ENCODE data around the gene CRISPLD2.

CRISPLD2 gene

DNA sequence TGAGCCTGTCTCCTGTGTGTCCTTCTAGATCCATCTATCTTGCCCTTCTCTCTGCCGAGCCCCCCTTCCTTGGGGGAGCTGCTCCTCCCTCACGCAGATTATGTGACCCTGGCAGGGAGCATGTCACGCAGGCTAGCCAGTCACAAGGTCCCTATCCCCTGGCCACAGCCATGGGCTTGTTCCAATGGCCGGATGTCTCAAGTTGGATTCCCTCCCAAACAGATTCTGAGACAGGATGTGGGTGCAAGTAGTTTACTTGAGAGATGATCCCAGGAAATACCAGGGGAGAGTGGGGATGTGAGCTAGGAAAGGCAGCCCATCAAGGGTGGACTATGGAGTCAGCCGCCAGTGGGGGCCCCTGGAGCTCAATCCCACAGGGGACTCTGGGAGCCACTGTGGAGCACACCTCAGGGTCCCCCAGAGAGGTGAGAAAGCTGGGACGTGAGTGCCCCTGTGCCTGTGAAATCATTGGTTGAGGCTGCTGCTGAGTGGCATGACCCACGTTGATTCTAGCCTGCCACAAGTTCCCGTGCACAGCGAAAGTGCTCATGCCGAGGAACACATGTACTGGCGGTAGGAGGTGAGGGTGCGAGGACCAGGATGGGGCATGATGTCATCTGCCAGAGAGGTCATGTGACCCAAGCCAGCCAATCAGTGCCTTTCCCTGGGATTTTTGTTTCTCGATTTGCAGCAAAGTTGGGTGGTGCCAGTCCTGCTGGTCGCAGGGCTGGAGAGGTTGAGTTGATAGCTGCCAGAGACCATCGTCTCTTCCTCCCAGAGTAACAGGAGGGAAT is 6.4 kb upstream of the CRISPLD2 start:
- Histone ChIP-seq H3K4me1 (ENCODE audit: control insufficient read depth, insufficient read depth, low read length, poor library complexity, severe bottlenecking) (no peaks in the 10 kb centered on the region), H3K36me3 (ENCODE audit: control insufficient read depth, insufficient read depth, low read length) (no peaks in the 10 kb centered on the region), H3K4me3 (ENCODE audit: extremely low read depth, insufficient read depth, low read length, poor library complexity, severe bottlenecking) (no peak overlapping the region), H3K9me3 (ENCODE audit: control insufficient read depth, low read length) (no peaks in the 10 kb centered on the region), H3K27ac (ENCODE audit: low read depth, low read length, severe bottlenecking) (no peak overlapping the region)
- 83 to 91% methylated on average over 12 to 13 of the region's 15 CpGs for WGBS, 2 experiments (ENCODE audit: insufficient coverage in 2 of 2)

DNA sequence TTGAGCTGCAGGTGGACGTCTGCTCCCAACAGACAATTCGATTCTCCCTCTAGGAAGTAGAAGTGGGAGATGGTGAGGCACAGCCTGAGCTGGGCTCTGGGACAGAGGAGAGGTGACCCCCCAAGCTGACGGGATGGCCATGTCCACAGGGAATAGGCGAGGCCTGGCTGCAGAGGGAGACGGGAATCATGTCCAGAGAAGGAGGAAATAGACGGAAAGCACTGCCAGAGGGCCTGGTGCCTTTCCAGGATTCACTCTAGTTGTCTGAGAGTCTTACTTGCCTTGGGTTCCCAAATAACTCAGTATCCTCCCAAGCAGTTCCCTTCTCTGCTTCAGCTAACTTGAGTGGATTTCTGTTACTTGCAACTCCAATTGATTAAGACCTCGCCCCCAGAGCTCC is 4.3 kb upstream of the CRISPLD2 start:
- Histone ChIP-seq H3K4me3 (ENCODE audit: extremely low read depth, insufficient read depth, low read length, poor library complexity, severe bottlenecking) (no peak overlapping the region), H3K36me3 (ENCODE audit: control insufficient read depth, insufficient read depth, low read length) (no peaks in the 10 kb centered on the region), H3K27ac (ENCODE audit: low read depth, low read length, severe bottlenecking) (no peak overlapping the region), H3K9me3 (ENCODE audit: control insufficient read depth, low read length) (no peaks in the 10 kb centered on the region), H3K4me1 (ENCODE audit: control insufficient read depth, insufficient read depth, low read length, poor library complexity, severe bottlenecking) (peaks cover 5% of the 10 kb centered on the region)
- 72 to 76% methylated on average over 6 to 7 of the region's 7 CpGs for WGBS, 2 experiments (ENCODE audit: insufficient coverage in 2 of 2)

DNA sequence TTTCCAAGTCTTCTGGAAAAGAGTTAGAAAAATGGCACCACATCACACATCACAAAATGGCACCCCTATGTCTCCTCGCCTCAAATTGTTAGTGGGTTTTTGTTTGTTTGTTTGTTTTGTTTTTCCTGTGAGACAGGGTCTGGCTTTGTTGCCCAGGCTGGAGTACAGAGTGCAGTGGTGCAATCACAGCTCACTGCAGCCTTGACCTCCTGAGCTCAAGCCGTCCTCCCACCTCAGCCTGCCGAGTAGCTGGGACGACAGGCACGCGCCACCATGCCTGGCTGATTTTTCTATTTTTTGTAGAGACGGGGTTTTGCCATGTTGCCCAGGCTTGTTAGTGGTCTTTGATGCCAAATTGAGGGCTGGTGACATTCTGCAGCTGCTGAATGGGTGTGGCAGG is 3.8 kb upstream of the CRISPLD2 start:
- no peak overlapping the region for H3K27ac ChIP-seq (ENCODE audit: low read depth, low read length, severe bottlenecking)
- H3K36me3 ChIP-seq (ENCODE audit: control insufficient read depth, insufficient read depth, low read length), result no peaks in the 10 kb centered on the region
- H3K9me3 ChIP-seq (ENCODE audit: control insufficient read depth, low read length), result no peaks in the 10 kb centered on the region
- peaks cover 5% of the 10 kb centered on the region for H3K4me1 ChIP-seq (ENCODE audit: control insufficient read depth, insufficient read depth, low read length, poor library complexity, severe bottlenecking)
- 85 to 98% methylated on average over 5 to 6 of the region's 7 CpGs for WGBS, 2 experiments (ENCODE audit: insufficient coverage in 2 of 2)
- no peak overlapping the region for H3K4me3 ChIP-seq (ENCODE audit: extremely low read depth, insufficient read depth, low read length, poor library complexity, severe bottlenecking)

DNA sequence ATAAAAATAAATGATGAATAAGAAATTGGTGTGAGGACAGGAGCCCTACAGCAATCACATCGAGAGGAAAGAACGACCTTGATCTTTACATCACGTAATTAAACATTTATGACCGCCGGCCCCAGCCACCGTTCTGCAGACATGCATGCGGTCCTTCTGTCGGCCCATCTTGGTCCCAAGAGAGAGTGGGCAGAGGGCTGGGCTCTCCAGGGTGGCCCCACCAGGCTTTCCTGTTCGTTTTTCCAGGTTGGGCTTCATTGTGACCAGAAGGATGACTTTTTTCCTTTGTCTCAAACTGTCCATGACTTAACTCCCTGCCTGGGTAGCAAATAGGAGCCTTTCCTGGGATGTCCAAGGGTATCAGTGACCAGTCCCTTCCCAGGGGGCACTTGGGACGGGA is 3.3 kb upstream of the CRISPLD2 start:
- Histone ChIP-seq H3K9me3 (ENCODE audit: control insufficient read depth, low read length) (no peaks in the 10 kb centered on the region), H3K4me3 (ENCODE audit: extremely low read depth, insufficient read depth, low read length, poor library complexity, severe bottlenecking) (no peak overlapping the region), H3K4me1 (ENCODE audit: control insufficient read depth, insufficient read depth, low read length, poor library complexity, severe bottlenecking) (peaks cover 5% of the 10 kb centered on the region), H3K36me3 (ENCODE audit: control insufficient read depth, insufficient read depth, low read length) (no peaks in the 10 kb centered on the region), H3K27ac (ENCODE audit: low read depth, low read length, severe bottlenecking) (no peak overlapping the region)
- WGBS, 2 experiments (ENCODE audit: insufficient coverage in 2 of 2), result 85 to 92% methylated on average over 9 to 10 of the region's 10 CpGs

DNA sequence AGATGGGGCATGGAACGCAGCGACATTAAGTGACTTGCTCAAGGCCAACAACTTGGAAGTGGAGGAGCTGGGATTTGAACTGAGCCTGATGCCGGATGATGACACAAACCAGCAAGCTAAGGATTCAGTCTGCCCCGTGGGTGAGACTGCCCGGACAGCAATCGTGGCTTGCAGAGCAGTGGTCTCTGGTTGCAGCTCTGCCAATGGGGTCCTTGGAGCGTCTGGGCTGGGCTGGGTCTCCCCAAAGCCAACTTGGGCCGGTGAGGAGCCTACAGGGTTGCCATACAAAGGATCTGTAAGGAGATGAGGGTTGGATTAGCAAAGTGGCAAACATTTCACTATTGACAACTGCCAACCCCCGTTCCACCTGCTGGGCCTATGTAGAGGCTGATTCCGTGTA is 2.6 kb upstream of the CRISPLD2 start:
- 89% methylated on average over 7 to 8 of the region's 10 CpGs for WGBS, 2 experiments (ENCODE audit: insufficient coverage in 2 of 2)

DNA sequence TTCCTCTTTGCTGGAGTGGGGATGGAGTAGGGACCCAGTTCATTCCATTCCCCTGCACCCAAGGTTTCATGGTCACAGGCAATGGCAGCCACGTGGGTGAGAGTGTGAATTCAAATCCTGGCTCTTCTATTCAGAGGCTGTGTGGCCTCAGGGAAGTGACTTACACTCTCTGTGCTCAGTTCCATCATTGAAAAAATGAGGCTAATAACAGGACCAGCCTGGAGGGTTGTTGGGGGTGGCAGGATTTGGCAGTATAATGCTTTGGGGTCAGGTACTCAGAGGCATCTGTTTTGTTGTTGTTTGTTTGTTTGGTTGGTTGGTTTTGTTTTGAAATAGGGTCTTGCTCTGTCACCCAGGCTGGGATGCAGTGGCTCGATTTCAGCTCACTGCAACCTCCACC is 2.2 kb upstream of the CRISPLD2 start:
- no peaks in the 10 kb centered on the region for H3K36me3 ChIP-seq (ENCODE audit: control insufficient read depth, insufficient read depth, low read length)
- H3K4me3 ChIP-seq (ENCODE audit: extremely low read depth, insufficient read depth, low read length, poor library complexity, severe bottlenecking), result no peak overlapping the region
- no peaks in the 10 kb centered on the region for H3K9me3 ChIP-seq (ENCODE audit: control insufficient read depth, low read length)
- H3K27ac ChIP-seq (ENCODE audit: low read depth, low read length, severe bottlenecking), result no peak overlapping the region
- peaks cover 5% of the 10 kb centered on the region for H3K4me1 ChIP-seq (ENCODE audit: control insufficient read depth, insufficient read depth, low read length, poor library complexity, severe bottlenecking)
- 75 to 83% methylated on average over 2 of the region's 2 CpGs for WGBS, 2 experiments (ENCODE audit: insufficient coverage in 2 of 2)

More for the DNA sequence above, 2.6 kb upstream of the CRISPLD2 start:
- H3K4me1 ChIP-seq (ENCODE audit: control insufficient read depth, insufficient read depth, low read length, poor library complexity, severe bottlenecking), result peaks cover 5% of the 10 kb centered on the region
- no peak overlapping the region for H3K4me3 ChIP-seq (ENCODE audit: extremely low read depth, insufficient read depth, low read length, poor library complexity, severe bottlenecking)
- no peaks in the 10 kb centered on the region for H3K36me3 ChIP-seq (ENCODE audit: control insufficient read depth, insufficient read depth, low read length)
- H3K9me3 ChIP-seq (ENCODE audit: control insufficient read depth, low read length), result no peaks in the 10 kb centered on the region
- H3K27ac ChIP-seq (ENCODE audit: low read depth, low read length, severe bottlenecking), result no peak overlapping the region

DNA sequence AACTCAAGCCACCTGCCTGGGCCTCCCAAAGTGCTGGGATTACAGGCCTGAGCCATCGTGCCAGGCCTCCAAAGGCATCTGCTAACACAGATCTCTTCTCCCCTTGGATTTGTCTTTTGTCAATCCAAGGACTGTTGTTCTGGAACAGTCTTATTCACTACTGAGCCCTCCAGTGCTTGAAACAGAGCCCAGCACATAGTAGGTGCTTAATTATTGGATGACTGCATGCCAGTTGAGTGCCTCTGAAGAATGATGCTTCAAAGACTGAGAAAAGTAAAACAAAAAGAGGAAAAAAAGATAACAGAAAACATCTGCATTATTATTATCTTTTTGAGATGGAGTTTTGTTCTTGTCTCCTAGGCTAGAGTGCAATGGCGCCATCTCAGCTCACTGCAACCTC is 1.7 kb upstream of the CRISPLD2 start:
- H3K4me3 ChIP-seq (ENCODE audit: extremely low read depth, insufficient read depth, low read length, poor library complexity, severe bottlenecking), result no peak overlapping the region
- no peaks in the 10 kb centered on the region for H3K36me3 ChIP-seq (ENCODE audit: control insufficient read depth, insufficient read depth, low read length)
- H3K9me3 ChIP-seq (ENCODE audit: control insufficient read depth, low read length), result no peaks in the 10 kb centered on the region
- no peak overlapping the region for H3K27ac ChIP-seq (ENCODE audit: low read depth, low read length, severe bottlenecking)
- WGBS, 2 experiments (ENCODE audit: insufficient coverage in 2 of 2), result 80 to 85% methylated on average over 2 of the region's 2 CpGs
- peaks cover 5% of the 10 kb centered on the region for H3K4me1 ChIP-seq (ENCODE audit: control insufficient read depth, insufficient read depth, low read length, poor library complexity, severe bottlenecking)

DNA sequence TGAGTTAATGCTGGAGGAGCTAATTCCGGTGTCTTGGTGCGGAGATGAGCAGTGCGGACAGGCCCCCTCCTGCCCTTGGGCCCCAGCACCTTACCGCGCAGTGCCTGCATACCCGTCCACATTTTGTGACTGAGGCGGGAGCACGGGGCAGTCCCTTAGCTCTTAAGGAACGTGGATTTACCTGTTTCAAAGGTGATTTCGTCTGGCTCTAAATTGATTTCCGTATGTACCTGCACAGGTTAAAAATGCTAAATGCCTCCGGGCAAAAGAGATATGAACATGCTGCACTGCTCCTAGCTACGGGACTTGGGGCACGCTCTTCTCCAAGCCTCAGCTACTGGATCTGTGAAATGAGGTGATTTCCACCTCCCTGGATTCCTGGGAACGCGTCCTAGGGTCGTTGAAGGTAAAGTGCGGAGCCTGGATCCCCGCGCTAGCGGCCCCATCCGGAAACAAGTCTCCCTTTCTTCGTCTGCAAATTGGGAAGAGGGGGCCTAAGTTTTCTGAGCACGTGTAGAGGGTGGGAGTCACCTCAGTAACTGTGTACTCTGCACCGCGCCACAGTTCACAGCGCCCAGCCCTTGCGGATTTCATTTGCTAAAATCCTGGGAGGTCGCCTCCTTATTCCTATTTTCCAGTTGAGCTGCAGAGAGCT is 669 bp upstream of the CRISPLD2 start:
- Histone ChIP-seq H3K9me3 (ENCODE audit: control insufficient read depth, low read length) (no peaks in the 10 kb centered on the region), H3K4me3 (ENCODE audit: extremely low read depth, insufficient read depth, low read length, poor library complexity, severe bottlenecking) (peak overlapping the region; percentile 35), H3K27ac (ENCODE audit: low read depth, low read length, severe bottlenecking) (no peak overlapping the region), H3K4me1 (ENCODE audit: control insufficient read depth, insufficient read depth, low read length, poor library complexity, severe bottlenecking) (peaks cover 5% of the 10 kb centered on the region), H3K36me3 (ENCODE audit: control insufficient read depth, insufficient read depth, low read length) (no peaks in the 10 kb centered on the region)
- WGBS, 2 experiments (ENCODE audit: insufficient coverage in 2 of 2), result 58 to 69% methylated on average over 22 to 29 of the region's 29 CpGs

DNA sequence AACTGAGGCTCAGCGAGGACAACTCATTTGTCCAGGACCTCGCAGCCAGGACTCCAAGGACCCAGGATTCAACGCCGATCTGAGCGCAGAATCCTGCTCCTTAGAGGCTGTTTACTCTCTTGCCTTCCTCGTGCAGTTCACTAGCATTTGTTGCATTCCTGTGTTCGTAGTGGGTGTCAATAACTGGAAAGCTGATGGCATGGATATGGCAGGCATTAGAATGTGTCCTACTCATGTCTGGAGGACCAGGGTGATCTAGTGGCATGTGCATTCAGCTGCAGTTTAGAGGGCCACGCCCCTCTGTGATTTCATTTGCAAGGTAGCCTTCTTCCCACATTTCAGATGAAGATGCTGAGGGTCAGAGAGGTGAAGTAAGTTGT is 510 bp downstream of the CRISPLD2 start:
- peaks cover 5% of the 10 kb centered on the region for H3K4me1 ChIP-seq (ENCODE audit: control insufficient read depth, insufficient read depth, low read length, poor library complexity, severe bottlenecking)
- WGBS, 2 experiments (ENCODE audit: insufficient coverage in 2 of 2), result 62 to 75% methylated on average over 7 of the region's 8 CpGs

DNA sequence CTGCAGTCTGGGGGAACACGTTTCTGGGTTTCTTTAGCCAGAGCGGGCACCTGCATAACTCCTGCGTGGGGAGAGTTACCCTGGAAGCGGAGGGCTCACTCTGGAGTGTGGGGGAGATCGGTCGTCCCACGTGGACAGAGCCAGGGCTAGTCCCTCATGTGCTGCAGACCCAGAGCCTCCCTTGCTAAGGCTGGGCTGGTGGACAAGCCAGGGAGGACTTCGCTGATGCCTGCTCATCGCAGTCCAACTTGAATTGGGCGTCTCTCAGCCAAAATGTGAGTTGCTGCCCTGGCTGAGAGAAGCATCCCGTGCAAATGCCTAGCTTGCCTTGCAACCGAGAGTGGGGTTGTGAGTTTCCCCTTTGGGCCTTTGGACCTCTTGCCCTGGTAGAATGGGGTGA is 986 bp downstream of the CRISPLD2 start:
- 80 to 83% methylated on average over 12 of the region's 12 CpGs for WGBS, 2 experiments (ENCODE audit: insufficient coverage in 2 of 2)
- Histone ChIP-seq H3K36me3 (ENCODE audit: control insufficient read depth, insufficient read depth, low read length) (no peaks in the 10 kb centered on the region), H3K9me3 (ENCODE audit: control insufficient read depth, low read length) (no peaks in the 10 kb centered on the region), H3K27ac (ENCODE audit: low read depth, low read length, severe bottlenecking) (no peak overlapping the region), H3K4me3 (ENCODE audit: extremely low read depth, insufficient read depth, low read length, poor library complexity, severe bottlenecking) (no peak overlapping the region), H3K4me1 (ENCODE audit: control insufficient read depth, insufficient read depth, low read length, poor library complexity, severe bottlenecking) (peaks cover 5% of the 10 kb centered on the region)

More for the DNA sequence above, 510 bp downstream of the CRISPLD2 start:
- no peak overlapping the region for H3K27ac ChIP-seq (ENCODE audit: low read depth, low read length, severe bottlenecking)
- H3K4me3 ChIP-seq (ENCODE audit: extremely low read depth, insufficient read depth, low read length, poor library complexity, severe bottlenecking), result peak overlapping the region; percentile 35
- no peaks in the 10 kb centered on the region for H3K9me3 ChIP-seq (ENCODE audit: control insufficient read depth, low read length)
- no peaks in the 10 kb centered on the region for H3K36me3 ChIP-seq (ENCODE audit: control insufficient read depth, insufficient read depth, low read length)

DNA sequence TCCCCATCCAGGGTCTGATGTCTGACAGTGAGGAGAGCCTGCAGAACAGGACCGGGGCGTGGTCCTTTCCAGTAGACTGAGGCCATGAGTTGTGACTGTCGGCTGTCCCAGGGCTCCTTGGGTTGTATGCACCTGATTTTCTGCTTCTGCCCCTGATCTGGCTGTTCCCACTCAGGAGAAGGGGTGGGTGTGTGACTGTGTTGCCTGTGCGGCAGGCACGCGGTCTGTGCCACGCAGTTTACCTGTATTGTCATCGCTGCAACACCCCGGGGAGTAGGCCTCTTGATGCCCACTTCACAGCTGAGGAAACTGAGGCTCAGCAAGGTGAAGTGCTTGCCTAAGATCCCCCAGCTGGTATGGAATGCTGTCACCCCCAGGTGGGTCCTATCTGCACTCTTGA is 1.4 kb downstream of the CRISPLD2 start:
- Histone ChIP-seq H3K4me3 (ENCODE audit: extremely low read depth, insufficient read depth, low read length, poor library complexity, severe bottlenecking) (no peak overlapping the region), H3K36me3 (ENCODE audit: control insufficient read depth, insufficient read depth, low read length) (no peaks in the 10 kb centered on the region), H3K27ac (ENCODE audit: low read depth, low read length, severe bottlenecking) (no peak overlapping the region), H3K9me3 (ENCODE audit: control insufficient read depth, low read length) (no peaks in the 10 kb centered on the region), H3K4me1 (ENCODE audit: control insufficient read depth, insufficient read depth, low read length, poor library complexity, severe bottlenecking) (peaks cover 5% of the 10 kb centered on the region)
- WGBS, 2 experiments (ENCODE audit: insufficient coverage in 2 of 2), result 95 to 98% methylated on average over 8 to 9 of the region's 9 CpGs
